ENCODE data around the gene TOPORS. TPM values are rescaled to one million over a fixed set of nuclear protein-coding genes. Genes with fewer than 3 reads are reported as not detected.

TOPORS gene
- total and polyA plus RNA-seq, 2 experiments from 2014 or later, result 31.8 to 35.9 TPM

DNA sequence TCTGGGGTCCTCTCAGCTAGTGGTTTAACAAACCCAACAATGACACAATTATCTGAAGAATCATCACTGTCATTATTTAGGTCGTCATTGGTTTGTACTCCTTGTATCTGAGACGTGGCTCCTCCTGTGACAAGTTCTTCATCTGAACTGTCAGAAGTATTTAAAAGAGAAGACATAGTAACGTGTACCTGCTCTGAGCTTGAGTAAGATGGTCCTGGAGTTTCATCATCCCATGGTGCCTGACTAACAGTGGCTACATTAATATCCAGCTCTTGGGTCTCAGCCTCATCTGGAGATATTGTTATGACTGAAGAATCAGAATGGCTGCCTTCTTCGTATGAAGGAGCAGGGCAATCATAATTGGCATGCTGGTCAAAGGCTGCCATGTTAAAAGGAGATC lies 9.3 kb downstream of the TOPORS start:
- H3K4me2 ChIP-seq, result no peak overlapping the region
- no peaks in the 10 kb centered on the region for H3K9me2 ChIP-seq (ENCODE audit: insufficient read depth)
- TF ChIP-seq EZH2phosphoT487 (IDR thresholded peaks at IDR 0.05; ENCODE audit: unreplicated experiment), result no peak
- no peak for TF ChIP-seq ZNF114 (CRISPR knock-in tag; IDR thresholded peaks at IDR 0.05)
- no peak for TF ChIP-seq EZH2 (IDR thresholded peaks at IDR 0.05; ENCODE audit: low read depth, unreplicated experiment)
- no peak for TF ChIP-seq STAT1 (IDR thresholded peaks at IDR 0.05; ENCODE audit: unreplicated experiment)
- no peak for TF ChIP-seq JUNB (IDR thresholded peaks at IDR 0.05; ENCODE audit: unreplicated experiment)
- H3K27me3 Mint-ChIP-seq (ENCODE audit: insufficient read depth, low read depth, poor library complexity), result peaks cover 2% of the 10 kb centered on the region
- no peak overlapping the region for H3K27ac Mint-ChIP-seq
- no peak overlapping the region for H3K4me3 ChIP-seq
- no peaks in the 10 kb centered on the region for H3F3A ChIP-seq (replicated peaks; ENCODE audit: low read depth)
- no peaks in the 10 kb centered on the region for H3K9me3 Mint-ChIP-seq
- H3K36me3 ChIP-seq (ENCODE audit: insufficient read depth), result peaks cover 17% of the 10 kb centered on the region; the same call in 1 of the 2 replicates
- H3K4me1 Mint-ChIP-seq, result no peaks in the 10 kb centered on the region; the same call in none of the 3 replicates
- no peak overlapping the region for H3K27ac ChIP-seq (ENCODE audit: low read depth)
- no peak for DNase-seq (ENCODE audit: low spot score)
- H4K20me1 ChIP-seq (replicated peaks; ENCODE audit: insufficient read depth), result peaks cover 57% of the 10 kb centered on the region
- no peak overlapping the region for H2AFZ ChIP-seq
- H3K4me1 ChIP-seq (ENCODE audit: insufficient read depth), result no peaks in the 10 kb centered on the region
- no peaks in the 10 kb centered on the region for H3K27me3 ChIP-seq (ENCODE audit: insufficient read depth)
- peaks cover 80% of the 10 kb centered on the region for H3K79me2 ChIP-seq (replicated peaks; ENCODE audit: insufficient read depth)
- H3K4me3 Mint-ChIP-seq, result no peak overlapping the region
- no peak for ATAC-seq
- peaks cover 41% of the 10 kb centered on the region for H3K36me3 Mint-ChIP-seq (ENCODE audit: low read depth)

DNA sequence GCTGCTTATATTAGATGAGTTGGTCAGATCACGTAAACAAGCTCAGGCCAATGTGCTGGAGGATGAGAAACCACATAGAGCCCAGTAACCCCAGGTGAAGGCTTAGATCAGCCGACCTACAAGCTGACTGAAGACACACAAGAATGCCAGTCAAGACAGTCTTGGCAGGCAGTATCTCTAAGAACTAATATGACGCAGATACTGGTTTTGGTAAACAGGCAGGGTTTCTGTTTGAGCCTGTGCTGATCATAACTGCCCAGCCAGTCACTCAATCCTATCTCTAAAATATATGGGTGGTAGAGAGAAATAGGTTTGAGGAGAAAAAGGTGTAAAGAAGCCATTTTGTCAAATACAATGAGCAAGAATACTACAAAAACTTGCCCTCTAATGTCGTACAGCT lies 18.6 kb downstream of the TOPORS start:
- no peaks in the 10 kb centered on the region for H3K9me3 Mint-ChIP-seq
- peaks cover 13% of the 10 kb centered on the region; the same call in 1 of the 2 replicates for H4K20me1 ChIP-seq (replicated peaks; ENCODE audit: insufficient read depth)
- no peaks in the 10 kb centered on the region for H3K4me1 Mint-ChIP-seq
- no peak overlapping the region for H3K4me3 Mint-ChIP-seq
- no peak overlapping the region for H2AFZ ChIP-seq
- no peaks in the 10 kb centered on the region for H3K36me3 ChIP-seq (ENCODE audit: insufficient read depth)
- H3K4me2 ChIP-seq, result no peak overlapping the region
- H3K4me3 ChIP-seq, result no peak overlapping the region
- ATAC-seq (no peak), DNase-seq (ENCODE audit: low spot score) (no peak)
- no peaks in the 10 kb centered on the region for H3K4me1 ChIP-seq (ENCODE audit: insufficient read depth)
- no peaks in the 10 kb centered on the region for H3K79me2 ChIP-seq (replicated peaks; ENCODE audit: insufficient read depth)
- H3K27ac Mint-ChIP-seq, result no peak overlapping the region
- H3F3A ChIP-seq (replicated peaks; ENCODE audit: low read depth), result no peaks in the 10 kb centered on the region
- no peaks in the 10 kb centered on the region for H3K9me2 ChIP-seq (ENCODE audit: insufficient read depth)
- peaks cover 17% of the 10 kb centered on the region; the same call in 2 of the 3 replicates for H3K36me3 Mint-ChIP-seq (ENCODE audit: low read depth)
- no peaks in the 10 kb centered on the region for H3K27me3 Mint-ChIP-seq (ENCODE audit: insufficient read depth, low read depth, poor library complexity)
- H3K27me3 ChIP-seq (ENCODE audit: insufficient read depth), result no peaks in the 10 kb centered on the region
- H3K27ac ChIP-seq (ENCODE audit: low read depth), result no peak overlapping the region
- TF ChIP-seq ZNF114 (CRISPR knock-in tag; IDR thresholded peaks at IDR 0.05) (no peak), EZH2phosphoT487 (IDR thresholded peaks at IDR 0.05; ENCODE audit: unreplicated experiment) (no peak), EZH2 (IDR thresholded peaks at IDR 0.05; ENCODE audit: low read depth, unreplicated experiment) (no peak), NANOG (IDR thresholded peaks at IDR 0.05; ENCODE audit: borderline replicate concordance) (no peak), STAT1 (IDR thresholded peaks at IDR 0.05; ENCODE audit: unreplicated experiment) (no peak), ZNF331 (CRISPR knock-in tag; IDR thresholded peaks at IDR 0.05; ENCODE audit: low read depth) (no peak), CREB1 (CRISPR knock-in tag; IDR thresholded peaks at IDR 0.05; ENCODE audit: low read depth) (no peak)
- TF ChIP-seq, protein P1, sequence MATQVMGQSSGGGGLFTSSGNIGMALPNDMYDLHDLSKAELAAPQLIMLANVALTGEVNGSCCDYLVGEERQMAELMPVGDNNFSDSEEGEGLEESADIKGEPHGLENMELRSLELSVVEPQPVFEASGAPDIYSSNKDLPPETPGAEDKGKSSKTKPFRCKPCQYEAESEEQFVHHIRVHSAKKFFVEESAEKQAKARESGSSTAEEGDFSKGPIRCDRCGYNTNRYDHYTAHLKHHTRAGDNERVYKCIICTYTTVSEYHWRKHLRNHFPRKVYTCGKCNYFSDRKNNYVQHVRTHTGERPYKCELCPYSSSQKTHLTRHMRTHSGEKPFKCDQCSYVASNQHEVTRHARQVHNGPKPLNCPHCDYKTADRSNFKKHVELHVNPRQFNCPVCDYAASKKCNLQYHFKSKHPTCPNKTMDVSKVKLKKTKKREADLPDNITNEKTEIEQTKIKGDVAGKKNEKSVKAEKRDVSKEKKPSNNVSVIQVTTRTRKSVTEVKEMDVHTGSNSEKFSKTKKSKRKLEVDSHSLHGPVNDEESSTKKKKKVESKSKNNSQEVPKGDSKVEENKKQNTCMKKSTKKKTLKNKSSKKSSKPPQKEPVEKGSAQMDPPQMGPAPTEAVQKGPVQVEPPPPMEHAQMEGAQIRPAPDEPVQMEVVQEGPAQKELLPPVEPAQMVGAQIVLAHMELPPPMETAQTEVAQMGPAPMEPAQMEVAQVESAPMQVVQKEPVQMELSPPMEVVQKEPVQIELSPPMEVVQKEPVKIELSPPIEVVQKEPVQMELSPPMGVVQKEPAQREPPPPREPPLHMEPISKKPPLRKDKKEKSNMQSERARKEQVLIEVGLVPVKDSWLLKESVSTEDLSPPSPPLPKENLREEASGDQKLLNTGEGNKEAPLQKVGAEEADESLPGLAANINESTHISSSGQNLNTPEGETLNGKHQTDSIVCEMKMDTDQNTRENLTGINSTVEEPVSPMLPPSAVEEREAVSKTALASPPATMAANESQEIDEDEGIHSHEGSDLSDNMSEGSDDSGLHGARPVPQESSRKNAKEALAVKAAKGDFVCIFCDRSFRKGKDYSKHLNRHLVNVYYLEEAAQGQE (IDR thresholded peaks at IDR 0.05; ENCODE audit: unreplicated experiment), result no peak
- TF ChIP-seq, protein P2, sequence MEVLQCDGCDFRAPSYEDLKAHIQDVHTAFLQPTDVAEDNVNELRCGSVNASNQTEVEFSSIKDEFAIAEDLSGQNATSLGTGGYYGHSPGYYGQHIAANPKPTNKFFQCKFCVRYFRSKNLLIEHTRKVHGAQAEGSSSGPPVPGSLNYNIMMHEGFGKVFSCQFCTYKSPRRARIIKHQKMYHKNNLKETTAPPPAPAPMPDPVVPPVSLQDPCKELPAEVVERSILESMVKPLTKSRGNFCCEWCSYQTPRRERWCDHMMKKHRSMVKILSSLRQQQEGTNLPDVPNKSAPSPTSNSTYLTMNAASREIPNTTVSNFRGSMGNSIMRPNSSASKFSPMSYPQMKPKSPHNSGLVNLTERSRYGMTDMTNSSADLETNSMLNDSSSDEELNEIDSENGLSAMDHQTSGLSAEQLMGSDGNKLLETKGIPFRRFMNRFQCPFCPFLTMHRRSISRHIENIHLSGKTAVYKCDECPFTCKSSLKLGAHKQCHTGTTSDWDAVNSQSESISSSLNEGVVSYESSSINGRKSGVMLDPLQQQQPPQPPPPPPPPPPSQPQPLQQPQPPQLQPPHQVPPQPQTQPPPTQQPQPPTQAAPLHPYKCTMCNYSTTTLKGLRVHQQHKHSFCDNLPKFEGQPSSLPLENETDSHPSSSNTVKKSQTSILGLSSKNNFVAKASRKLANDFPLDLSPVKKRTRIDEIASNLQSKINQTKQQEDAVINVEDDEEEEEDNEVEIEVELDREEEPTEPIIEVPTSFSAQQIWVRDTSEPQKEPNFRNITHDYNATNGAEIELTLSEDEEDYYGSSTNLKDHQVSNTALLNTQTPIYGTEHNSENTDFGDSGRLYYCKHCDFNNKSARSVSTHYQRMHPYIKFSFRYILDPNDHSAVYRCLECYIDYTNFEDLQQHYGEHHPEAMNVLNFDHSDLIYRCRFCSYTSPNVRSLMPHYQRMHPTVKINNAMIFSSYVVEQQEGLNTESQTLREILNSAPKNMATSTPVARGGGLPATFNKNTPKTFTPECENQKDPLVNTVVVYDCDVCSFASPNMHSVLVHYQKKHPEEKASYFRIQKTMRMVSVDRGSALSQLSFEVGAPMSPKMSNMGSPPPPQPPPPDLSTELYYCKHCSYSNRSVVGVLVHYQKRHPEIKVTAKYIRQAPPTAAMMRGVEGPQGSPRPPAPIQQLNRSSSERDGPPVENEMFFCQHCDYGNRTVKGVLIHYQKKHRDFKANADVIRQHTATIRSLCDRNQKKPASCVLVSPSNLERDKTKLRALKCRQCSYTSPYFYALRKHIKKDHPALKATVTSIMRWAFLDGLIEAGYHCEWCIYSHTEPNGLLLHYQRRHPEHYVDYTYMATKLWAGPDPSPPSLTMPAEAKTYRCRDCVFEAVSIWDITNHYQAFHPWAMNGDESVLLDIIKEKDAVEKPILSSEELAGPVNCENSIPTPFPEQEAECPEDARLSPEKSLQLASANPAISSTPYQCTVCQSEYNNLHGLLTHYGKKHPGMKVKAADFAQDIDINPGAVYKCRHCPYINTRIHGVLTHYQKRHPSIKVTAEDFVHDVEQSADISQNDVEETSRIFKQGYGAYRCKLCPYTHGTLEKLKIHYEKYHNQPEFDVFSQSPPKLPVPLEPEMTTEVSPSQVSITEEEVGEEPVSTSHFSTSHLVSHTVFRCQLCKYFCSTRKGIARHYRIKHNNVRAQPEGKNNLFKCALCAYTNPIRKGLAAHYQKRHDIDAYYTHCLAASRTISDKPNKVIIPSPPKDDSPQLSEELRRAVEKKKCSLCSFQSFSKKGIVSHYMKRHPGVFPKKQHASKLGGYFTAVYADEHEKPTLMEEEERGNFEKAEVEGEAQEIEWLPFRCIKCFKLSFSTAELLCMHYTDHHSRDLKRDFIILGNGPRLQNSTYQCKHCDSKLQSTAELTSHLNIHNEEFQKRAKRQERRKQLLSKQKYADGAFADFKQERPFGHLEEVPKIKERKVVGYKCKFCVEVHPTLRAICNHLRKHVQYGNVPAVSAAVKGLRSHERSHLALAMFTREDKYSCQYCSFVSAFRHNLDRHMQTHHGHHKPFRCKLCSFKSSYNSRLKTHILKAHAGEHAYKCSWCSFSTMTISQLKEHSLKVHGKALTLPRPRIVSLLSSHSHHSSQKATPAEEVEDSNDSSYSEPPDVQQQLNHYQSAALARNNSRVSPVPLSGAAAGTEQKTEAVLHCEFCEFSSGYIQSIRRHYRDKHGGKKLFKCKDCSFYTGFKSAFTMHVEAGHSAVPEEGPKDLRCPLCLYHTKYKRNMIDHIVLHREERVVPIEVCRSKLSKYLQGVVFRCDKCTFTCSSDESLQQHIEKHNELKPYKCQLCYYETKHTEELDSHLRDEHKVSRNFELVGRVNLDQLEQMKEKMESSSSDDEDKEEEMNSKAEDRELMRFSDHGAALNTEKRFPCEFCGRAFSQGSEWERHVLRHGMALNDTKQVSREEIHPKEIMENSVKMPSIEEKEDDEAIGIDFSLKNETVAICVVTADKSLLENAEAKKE (CRISPR knock-in tag; IDR thresholded peaks at IDR 0.05), result no peak

All from GM23338 (cell line).